H1 (cell line): ENCODE data around the gene RTN3. TPM values are rescaled to one million over a fixed set of nuclear protein-coding genes. Genes with fewer than 3 reads are reported as not detected.

ENCODE experiments used
- CTCF ChIA-PET: fragments of 300-600 bp; sonication (Branson Sonifier 250); formaldehyde crosslinking; loops from one replicate; lab custom pipeline; 2021; ENCODE audit not compliant: partially characterized antibody; lab: Charles Lee
- POLR2A ChIA-PET: fragments of 300-600 bp; sonication (Branson Sonifier 250); formaldehyde crosslinking; loops from one replicate; lab custom pipeline; 2021; ENCODE audit warnings: inconsistent platforms; ENCODE audit not compliant: partially characterized antibody; lab: Charles Lee
- DNase-seq, 2 experiments: peaks; one replicate each; pipeline versions ENCODE4 v3.0.0 to v3.0.0-alpha.2; 2010 to 2022; ENCODE audit warnings: low spot score in 2 of 2, low read depth in 1 of 2, mixed read lengths in 1 of 2
- FAIRE-seq: peaks from 2 replicates; lab custom pipeline; 2011; peaks lifted over from hg19 to GRCh38; lab: Jason Lieb, UNC
- H2AFZ ChIP-seq: 2 replicates; pipeline ENCODE4 v1.8.1; 2012; ENCODE audit warnings: low read length, inconsistent platforms
- H2AK5ac ChIP-seq: 2 replicates; pipeline ENCODE4 v1.6.1; 2013; ENCODE audit warnings: low read depth, low read length
- H2BK120ac ChIP-seq: replicated peaks from 2 replicates; pipeline ENCODE3; 2013; ENCODE audit warnings: low read depth, low read length, inconsistent platforms
- H2BK12ac ChIP-seq: 2 replicates; pipeline ENCODE4 v1.6.1; 2013; ENCODE audit warnings: low read depth, low read length
- H2BK15ac ChIP-seq: 2 replicates; pipeline ENCODE4 v1.6.1; 2013; ENCODE audit warnings: low read length
- H2BK20ac ChIP-seq: 2 replicates; pipeline ENCODE4 v1.6.1; 2013; ENCODE audit warnings: low read length
- H2BK5ac ChIP-seq: 2 replicates; pipeline ENCODE4 v1.6.1; 2013; ENCODE audit warnings: low read depth, low read length
- H3K14ac ChIP-seq: 2 replicates; pipeline ENCODE4 v1.6.1; 2013; ENCODE audit warnings: inconsistent platforms; ENCODE audit not compliant: insufficient read length
- H3K18ac ChIP-seq: 2 replicates; pipeline ENCODE4 v1.6.1; 2013; ENCODE audit warnings: low read length; ENCODE audit errors: extremely low read depth
- H3K23ac ChIP-seq: 2 replicates; pipeline ENCODE4 v1.6.1; 2013; ENCODE audit warnings: inconsistent platforms; ENCODE audit not compliant: insufficient read length
- H3K23me2 ChIP-seq: 2 replicates; pipeline ENCODE4 v1.6.1; 2013; ENCODE audit warnings: low read depth, low read length
- H3K27ac ChIP-seq: 2 replicates; pipeline ENCODE4 v1.6.1; 2011; ENCODE audit warnings: low read depth, low read length, inconsistent platforms
- H3K27me3 ChIP-seq, 4 experiments: replicated peaks in 1 of 4; 1 replicate in 1 of 4; 2 replicates in 3 of 4; pipeline versions ENCODE4 v1.6.1 to v1.8.1; 2011 to 2013; ENCODE audit warnings: low read length in 3 of 4, mild to moderate bottlenecking in 3 of 4, inconsistent platforms in 2 of 4, mixed read lengths in 2 of 4, moderate library complexity in 1 of 4; ENCODE audit not compliant: control insufficient read depth in 3 of 4, insufficient read depth in 3 of 4; ENCODE audit errors: extremely low read depth in 1 of 4
- H3K36me3 ChIP-seq, 4 experiments: 2 replicates each; pipeline versions ENCODE4 v1.6.1 to v1.8.1; 2011 to 2013; ENCODE audit warnings: mild to moderate bottlenecking in 4 of 4, low read length in 3 of 4, moderate library complexity in 2 of 4, control low read depth in 1 of 4, inconsistent platforms in 1 of 4; ENCODE audit not compliant: insufficient read depth in 4 of 4, control insufficient read depth in 2 of 4
- H3K4ac ChIP-seq: replicated peaks from 2 replicates; pipeline ENCODE3; 2013; ENCODE audit warnings: low read length, low read depth, mixed read lengths, inconsistent platforms; ENCODE audit not compliant: insufficient read length
- H3K4me1 ChIP-seq, 4 experiments: replicated peaks in 1 of 4; 1 replicate in 1 of 4; 2 replicates in 3 of 4; pipeline versions ENCODE4 v1.6.1 to v1.8.1; 2011 to 2013; ENCODE audit warnings: low read length in 3 of 4, inconsistent platforms in 2 of 4, mixed read lengths in 1 of 4; ENCODE audit not compliant: insufficient read depth in 4 of 4, control insufficient read depth in 3 of 4
- H3K4me2 ChIP-seq, 2 experiments: 2 replicates each; pipeline versions ENCODE4 v1.6.1 to v1.8.1; 2011 to 2013; ENCODE audit warnings: low read depth in 2 of 2, low read length in 2 of 2, control low read depth in 1 of 2, inconsistent platforms in 1 of 2, mild to moderate bottlenecking in 1 of 2; ENCODE audit not compliant: insufficient read depth in 1 of 2
- H3K4me3 ChIP-seq, 4 experiments: fragments of 200-600, 300-600 bp in 1 of 4; sonication (generic), shearing (Covaris generic), sonication (Bioruptor Twin) in 1 of 4; 2 replicates each; pipeline versions ENCODE4 v1.5.1 to v1.8.1; 2011 to 2016; ENCODE audit warnings: low read length in 4 of 4, low read depth in 3 of 4, control low read depth in 2 of 4, inconsistent platforms in 2 of 4, mild to moderate bottlenecking in 2 of 4, mixed read lengths in 1 of 4, moderate library complexity in 1 of 4; ENCODE audit not compliant: insufficient read depth in 2 of 4; ENCODE audit errors: extremely low read depth in 1 of 4
- H3K56ac ChIP-seq: replicated peaks from 2 replicates; pipeline ENCODE3; 2013; ENCODE audit warnings: low read depth, mild to moderate bottlenecking, mixed read lengths, low read length, inconsistent platforms; ENCODE audit not compliant: insufficient read length
- H3K79me1 ChIP-seq: 2 replicates; pipeline ENCODE4 v1.6.1; 2013; ENCODE audit warnings: low read depth, low read length, control low read depth
- H3K79me2 ChIP-seq, 2 experiments: 2 replicates each; pipeline versions ENCODE4 v1.6.1 to v1.8.1; 2012 to 2013; ENCODE audit warnings: low read length in 2 of 2, mild to moderate bottlenecking in 2 of 2, inconsistent platforms in 1 of 2; ENCODE audit not compliant: insufficient read depth in 2 of 2, control insufficient read depth in 1 of 2
- H3K9ac ChIP-seq, 4 experiments: replicated peaks in 1 of 4; 1 replicate in 1 of 4; 2 replicates in 3 of 4; pipeline versions ENCODE4 v1.6.1 to v1.8.1; 2011 to 2013; ENCODE audit warnings: low read depth in 3 of 4, low read length in 3 of 4, control low read depth in 2 of 4, mild to moderate bottlenecking in 2 of 4, moderate library complexity in 2 of 4, inconsistent platforms in 1 of 4; ENCODE audit errors: extremely low read depth in 1 of 4
- H3K9me3 ChIP-seq, 2 experiments: 2 replicates each; pipeline versions ENCODE4 v1.6.1 to v1.8.1; 2012 to 2013; ENCODE audit warnings: mild to moderate bottlenecking in 2 of 2, moderate library complexity in 2 of 2, control low read depth in 1 of 2, inconsistent platforms in 1 of 2, low read depth in 1 of 2, low read length in 1 of 2, mixed read lengths in 1 of 2; ENCODE audit not compliant: insufficient read depth in 2 of 2
- H4K20me1 ChIP-seq, 2 experiments: replicated peaks in 1 of 2; 2 replicates each; pipeline versions ENCODE3 to v1.8.1; 2011 to 2013; ENCODE audit warnings: inconsistent platforms in 2 of 2, low read length in 2 of 2, mild to moderate bottlenecking in 1 of 2; ENCODE audit not compliant: insufficient read depth in 2 of 2, control insufficient read depth in 1 of 2
- H4K5ac ChIP-seq: 2 replicates; pipeline ENCODE4 v1.6.1; 2013; ENCODE audit warnings: low read length, low read depth, mixed read lengths, inconsistent platforms; ENCODE audit not compliant: insufficient read length
- H4K8ac ChIP-seq: 2 replicates; pipeline ENCODE4 v1.8.0; 2013; ENCODE audit warnings: mild to moderate bottlenecking, moderate library complexity, low read length, inconsistent platforms; ENCODE audit not compliant: insufficient read depth; ENCODE audit errors: extremely low read depth
- H4K91ac ChIP-seq: replicated peaks from 2 replicates; pipeline ENCODE3; 2013; ENCODE audit warnings: low read length, mixed read lengths, inconsistent platforms; ENCODE audit not compliant: insufficient read length
- JUND ChIP-seq: IDR thresholded peaks from 2 replicates; pipeline ENCODE4 v1.6.1; 2011; ENCODE audit warnings: mild to moderate bottlenecking, improper control_type of control experiment, low read length
- POU5F1 ChIP-seq: IDR thresholded peaks from 2 replicates; pipeline ENCODE4 v1.6.1; 2011; ENCODE audit warnings: low read depth, mild to moderate bottlenecking, low read length, moderate library complexity
- WGBS, 2 experiments: shearing (Covaris generic) in 1 of 2; methylation state at CpG; one replicate each; pipeline versions ENCODE4 v1.1.6 to v1.1.7; 2013 to 2015; ENCODE audit warnings: low lambda C conversion rate in 2 of 2, mixed read lengths in 2 of 2, inconsistent platforms in 1 of 2, low coverage in 1 of 2, missing lambda C conversion rate in 1 of 2; ENCODE audit not compliant: insufficient replicate concordance in 2 of 2, insufficient coverage in 1 of 2, insufficient read length in 1 of 2; ENCODE audit errors: extremely low coverage in 1 of 2, missing lambda C conversion rate in 1 of 2; 5-methylcytosine and 5-hydroxymethylcytosine counted together
- polyA plus RNA-seq, 7 experiments: library from polyadenylated mRNA; depleted of rRNA in 3 of 7; stranded (reverse) in 5 of 7; unstranded in 2 of 7; fragments of >200 nt in 5 of 7; fragments of 200-250 nt in 2 of 7; gene quantifications; 1 replicate in 5 of 7; 2 replicates in 1 of 7; 4 replicates in 1 of 7; pipeline versions ENCODE4 v1.2.1 to v1.2.3, GENCODE V29; 2011 to 2013; ENCODE audit warnings: missing spikeins in 2 of 7, mixed read lengths in 2 of 7
- small RNA-seq: library from polyadenylated mRNA; stranded (forward); fragments of <200 nt; extraction: miRNeasy Mini kit (QIAGEN cat#:217004); gene quantifications from one replicate; pipeline ENCODE3, GENCODE V24; 2013; ENCODE audit not compliant: insufficient read depth
- total RNA-seq: library from RNA; stranded (reverse); fragmentation: NEBNext Ultra II Directional; extraction: Animal tissue kit (Norgen Biotek cat#: 25700); gene quantifications from 2 replicates; pipeline ENCODE4 v1.2.1, GENCODE V29; 2021

RTN3 gene
- total and polyA plus RNA-seq, 2 of the 8 experiments (the other 6 are each of a cell fraction or from before 2014, with no cell fraction given), result 160 to 203 TPM

DNA sequence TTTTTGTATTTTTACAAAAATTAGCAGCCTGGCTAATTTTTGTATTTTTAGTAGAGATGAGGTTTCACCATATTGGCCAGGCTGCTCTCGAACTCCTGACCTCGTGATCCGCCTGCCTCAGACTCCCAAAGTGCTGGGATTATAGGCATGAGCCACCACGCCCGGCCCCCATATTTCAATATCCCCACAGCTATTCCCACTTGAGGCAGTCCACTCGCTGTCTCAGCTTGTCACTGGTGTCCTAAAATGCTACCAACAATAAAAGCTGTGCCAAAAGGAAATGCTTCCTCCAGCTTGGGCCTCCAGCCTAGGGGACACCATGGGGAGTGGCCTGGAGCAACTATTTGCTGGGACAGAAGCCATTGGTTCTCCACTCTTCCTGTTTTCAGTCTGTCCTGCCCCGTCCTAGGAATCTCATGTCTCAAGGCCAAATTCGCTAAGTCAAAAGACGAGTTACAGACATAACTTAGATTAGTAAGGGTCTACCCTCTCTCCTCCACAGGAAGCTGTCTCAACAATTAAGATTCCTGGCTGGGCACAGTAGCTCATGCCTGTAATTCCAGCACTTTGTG, 124.6 kb downstream of the RTN3 start:
- H2BK5ac ChIP-seq, result no peak overlapping the region
- H3K36me3 ChIP-seq, result no peaks in the 10 kb centered on the region
- H3K14ac ChIP-seq, result no peak overlapping the region
- H3K27ac ChIP-seq, result no peak overlapping the region
- no peaks in the 10 kb centered on the region for H3K4me1 ChIP-seq
- 92% methylated on average over 9 of the region's 9 CpGs; no CpG with 5 or more reads in 1 of the 2 experiments for whole genome bisulfite sequencing, 2 experiments
- H2BK15ac ChIP-seq, result no peak overlapping the region
- H4K5ac ChIP-seq, result no peak overlapping the region
- TF ChIP-seq POU5F1 (no peak), JUND (no peak)
- no peak overlapping the region for H2BK120ac ChIP-seq
- H3K9ac ChIP-seq, result no peak overlapping the region
- DNase-seq (no peak), FAIRE-seq (no peak)
- no peak overlapping the region for H3K23ac ChIP-seq
- H4K20me1 ChIP-seq, result no peaks in the 10 kb centered on the region
- no peaks in the 10 kb centered on the region; the same call in 1 of the 2 replicates for H3K79me1 ChIP-seq
- no peak overlapping the region for H2AK5ac ChIP-seq
- H3K23me2 ChIP-seq, result no peaks in the 10 kb centered on the region
- H3K4ac ChIP-seq, result no peak overlapping the region
- H2BK20ac ChIP-seq, result no peak overlapping the region
- no peak overlapping the region for H4K91ac ChIP-seq
- H2BK12ac ChIP-seq, result 0 out of 2 replicates have a peak overlapping the region, but pooled peaks have one; percentile 39
- H2AFZ ChIP-seq, result no peak overlapping the region
- ChIA-PET CTCF (interaction anchor here (0.9 to 1.6 kb wide), 4 partner anchors 24 to 129 kb away, joined by 3 to 6 read pairs (median 4); partner anchors contain the start of gene ZFTA), POLR2A (interaction anchor here (0.9 to 2.8 kb wide), 5 partner anchors 8 to 41 kb away, joined by 3 to 8 read pairs (median 4); partner anchors contain the start of gene ZFTA)
- H3K79me2 ChIP-seq, result no peaks in the 10 kb centered on the region
- no peak overlapping the region for H3K18ac ChIP-seq
- H3K4me3 ChIP-seq, result no peak overlapping the region
- H3K9me3 ChIP-seq, result no peaks in the 10 kb centered on the region
- no peak overlapping the region for H3K4me2 ChIP-seq
- H4K8ac ChIP-seq, result no peak overlapping the region
- H3K56ac ChIP-seq, result no peak overlapping the region
- no peaks in the 10 kb centered on the region for H3K27me3 ChIP-seq

Small RNA genes lying within 50 kb of the gene (small RNA-seq; reads per million reads assigned to genes)
- gene AP000753.3 (not detected), gene RN7SL596P (not detected)

Other genes with a start within 250 kb of the RTN3 start
- gene PLAAT5, start 190.3 kb upstream of the RTN3 start, total RNA-seq, result 12.8 and 16.0 TPM in 2 replicates
- gene PLAAT5, start 190.3 kb upstream of the RTN3 start, polyA plus RNA-seq (2011; rRNA removed), result 11.4 and 18.7 TPM in 2 replicates
- gene LGALS12, start 175.4 kb upstream of the RTN3 start, total RNA-seq, result 1.3 and 1.6 TPM in 2 replicates
- gene LGALS12, start 175.4 kb upstream of the RTN3 start, polyA plus RNA-seq (2011; rRNA removed), result 2.9 and 3.2 TPM in 2 replicates
- 2.6 and 2.8 TPM in 2 replicates for gene PLAAT4, start 144.7 kb upstream of the RTN3 start, total RNA-seq
- gene PLAAT4, start 144.7 kb upstream of the RTN3 start, polyA plus RNA-seq (2011; rRNA removed), result 3.9 and 4.1 TPM in 2 replicates
- 0.61 TPM in 1 of 2 replicates, not detected in the other for gene PLAAT2, start 118.1 kb upstream of the RTN3 start, total RNA-seq
- gene PLAAT2, start 118.1 kb upstream of the RTN3 start, polyA plus RNA-seq (2011; rRNA removed), result 0.39 and 0.42 TPM in 2 replicates
- 109 and 117 TPM in 2 replicates for gene PLAAT3, start 67.1 kb upstream of the RTN3 start, total RNA-seq
- gene PLAAT3, start 67.1 kb upstream of the RTN3 start, polyA plus RNA-seq (2011; rRNA removed), result 170 and 190 TPM in 2 replicates
- gene ATL3, start 10.1 kb upstream of the RTN3 start, total RNA-seq, result 22.2 and 24.5 TPM in 2 replicates
- gene ATL3, start 10.1 kb upstream of the RTN3 start, polyA plus RNA-seq (2011; rRNA removed), result 6.1 and 7.8 TPM in 2 replicates
- gene ZFTA, start 87.3 kb downstream of the RTN3 start, total RNA-seq, result 33.8 and 34.0 TPM in 2 replicates
- gene ZFTA, start 87.3 kb downstream of the RTN3 start, polyA plus RNA-seq (2011; rRNA removed), result 9.5 and 15.4 TPM in 2 replicates
- gene SPINDOC, start 132.0 kb downstream of the RTN3 start, total RNA-seq, result 99.7 and 104 TPM in 2 replicates
- gene SPINDOC, start 132.0 kb downstream of the RTN3 start, polyA plus RNA-seq (2011; rRNA removed), result 78.7 and 112 TPM in 2 replicates
- 56.5 and 58.5 TPM in 2 replicates for gene MARK2, start 157.6 kb downstream of the RTN3 start, total RNA-seq
- gene MARK2, start 157.6 kb downstream of the RTN3 start, polyA plus RNA-seq (2011; rRNA removed), result 19.3 and 24.4 TPM in 2 replicates
- 78.0 and 80.1 TPM in 2 replicates for gene RCOR2, start 235.7 kb downstream of the RTN3 start, total RNA-seq
- 54.6 and 75.9 TPM in 2 replicates for gene RCOR2, start 235.7 kb downstream of the RTN3 start, polyA plus RNA-seq (2011; rRNA removed)